A673 (cell line): ENCODE measurements around the gene ELP5.

Source experiments
- CTCF ChIP-seq: fragments of 300-800, 200-600 bp; sonication (generic); conservative IDR thresholded peaks from 2 replicates; pipeline ENCODE4 v1.5.1; 2017; ENCODE audit warnings: low read depth, mild to moderate bottlenecking, antibody characterized with exemption, low read length, moderate library complexity, mixed read lengths
- EZH2 ChIP-seq: fragments of 200-600 bp; sonication (generic); IDR thresholded peaks from 2 replicates; pipeline ENCODE4 v1.6.1; 2017; ENCODE audit warnings: borderline replicate concordance, low read depth, mild to moderate bottlenecking, mixed read lengths, antibody characterized with exemption, low read length; ENCODE audit not compliant: poor library complexity, severe bottlenecking

GRCh38 chr17:7282752-7283321 is 30.8 kb downstream of the ELP5 start:
- TF ChIP-seq EZH2, result no peak
- no peak for TF ChIP-seq CTCF
